Measurements from ENCODE around the gene DBN1.

DBN1 gene

GRCh38 chr5:177505075-177505474, 31.6 kb upstream of the DBN1 start:
- in situ Hi-C loops (cut with HindIII; ENCODE audit: low sequenced_read_pairs): no loop called here

GRCh38 chr5:177504086-177505056, 30.9 kb upstream of the DBN1 start:
- in situ Hi-C loops (cut with HindIII; ENCODE audit: low sequenced_read_pairs): no loop called here

DNA sequence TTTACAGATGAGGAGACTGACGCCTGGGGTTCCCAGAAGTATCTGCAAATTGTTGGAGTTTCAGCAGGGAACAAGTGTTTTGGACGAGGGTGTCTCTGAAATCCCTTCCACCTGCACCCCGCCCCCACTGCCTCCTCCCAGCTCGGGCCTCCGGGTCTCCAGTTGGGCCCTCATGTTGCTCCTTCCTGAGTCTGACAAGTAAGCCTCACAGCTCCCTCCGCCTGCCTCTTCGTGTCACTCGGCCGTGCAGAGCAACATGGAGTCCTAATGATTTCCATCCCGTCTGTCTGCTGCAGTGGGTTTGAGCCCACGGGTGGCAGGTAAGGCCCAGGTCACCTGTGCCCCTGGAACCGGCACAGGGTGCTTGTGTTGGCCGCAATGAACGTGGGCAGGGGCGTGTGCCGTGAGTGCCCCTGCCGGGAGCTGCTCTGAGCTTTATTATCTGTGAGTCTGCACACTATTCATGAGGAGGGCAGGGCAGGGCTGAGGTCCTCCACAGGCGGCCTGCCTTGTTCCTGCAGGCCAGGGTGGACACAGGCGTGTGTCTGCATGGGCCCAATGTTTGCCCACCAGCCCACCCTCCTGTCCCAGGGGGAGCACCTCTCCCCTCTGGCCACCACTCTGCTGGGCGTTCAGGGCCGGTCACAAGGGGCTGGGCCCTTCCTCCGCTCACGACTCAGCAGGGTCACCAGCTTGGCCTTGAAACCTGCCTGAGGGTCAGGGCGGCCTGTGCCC, 30.1 kb upstream of the DBN1 start:
- in situ Hi-C loops (cut with HindIII; ENCODE audit: low sequenced_read_pairs): no loop called here

DNA sequence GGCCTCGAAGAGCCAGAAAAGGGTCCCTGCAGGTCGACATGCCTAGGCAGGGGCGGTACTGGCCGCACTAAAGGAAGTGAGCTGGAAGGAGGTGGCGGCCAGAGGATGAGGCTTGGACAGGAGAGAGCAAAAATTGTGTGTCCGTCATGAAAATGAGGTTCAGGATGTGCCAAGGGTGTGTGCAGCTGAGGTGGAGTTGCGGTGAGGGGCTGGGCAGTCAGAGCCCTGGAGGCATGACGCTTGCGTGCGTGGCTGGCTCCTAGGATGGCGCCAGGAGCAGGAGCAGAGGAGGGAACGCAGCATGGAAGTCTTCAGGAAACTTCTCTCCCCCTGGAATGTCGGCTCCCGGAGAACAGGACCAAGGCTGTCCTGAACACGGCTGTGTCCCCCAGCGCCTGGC, 29.5 kb upstream of the DBN1 start:
- in situ Hi-C loops (cut with HindIII; ENCODE audit: low sequenced_read_pairs): no loop called here

- in situ Hi-C loops (cut with HindIII; ENCODE audit: low sequenced_read_pairs): no loop called here
Observed at GRCh38 chr5:177501874-177502678, 28.6 kb upstream of the DBN1 start.

GRCh38 chr5:177500685-177501522, 27.5 kb upstream of the DBN1 start:
- in situ Hi-C loops (cut with HindIII; ENCODE audit: low sequenced_read_pairs): no loop called here

DNA sequence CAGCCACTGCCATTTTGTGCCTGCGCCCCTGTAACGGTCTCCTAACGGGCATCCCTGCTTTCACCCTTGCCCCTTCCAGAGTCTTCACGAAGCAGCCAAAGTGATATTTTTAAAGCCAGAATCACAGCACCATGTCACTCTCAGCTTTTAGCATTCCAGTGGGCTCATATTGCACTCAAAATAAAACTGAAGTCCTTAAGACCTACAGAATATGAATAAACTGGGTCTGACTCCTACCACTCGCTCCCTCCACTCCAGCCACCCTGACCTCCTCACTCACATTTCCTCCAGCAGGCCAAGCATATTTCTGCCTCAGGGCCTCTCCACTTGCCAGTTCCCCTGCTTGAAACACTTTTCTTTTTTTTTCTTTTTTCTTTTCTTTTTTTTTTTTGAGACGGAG, 26.4 kb upstream of the DBN1 start:
- in situ Hi-C loops (cut with HindIII; ENCODE audit: low sequenced_read_pairs): no loop called here

DNA sequence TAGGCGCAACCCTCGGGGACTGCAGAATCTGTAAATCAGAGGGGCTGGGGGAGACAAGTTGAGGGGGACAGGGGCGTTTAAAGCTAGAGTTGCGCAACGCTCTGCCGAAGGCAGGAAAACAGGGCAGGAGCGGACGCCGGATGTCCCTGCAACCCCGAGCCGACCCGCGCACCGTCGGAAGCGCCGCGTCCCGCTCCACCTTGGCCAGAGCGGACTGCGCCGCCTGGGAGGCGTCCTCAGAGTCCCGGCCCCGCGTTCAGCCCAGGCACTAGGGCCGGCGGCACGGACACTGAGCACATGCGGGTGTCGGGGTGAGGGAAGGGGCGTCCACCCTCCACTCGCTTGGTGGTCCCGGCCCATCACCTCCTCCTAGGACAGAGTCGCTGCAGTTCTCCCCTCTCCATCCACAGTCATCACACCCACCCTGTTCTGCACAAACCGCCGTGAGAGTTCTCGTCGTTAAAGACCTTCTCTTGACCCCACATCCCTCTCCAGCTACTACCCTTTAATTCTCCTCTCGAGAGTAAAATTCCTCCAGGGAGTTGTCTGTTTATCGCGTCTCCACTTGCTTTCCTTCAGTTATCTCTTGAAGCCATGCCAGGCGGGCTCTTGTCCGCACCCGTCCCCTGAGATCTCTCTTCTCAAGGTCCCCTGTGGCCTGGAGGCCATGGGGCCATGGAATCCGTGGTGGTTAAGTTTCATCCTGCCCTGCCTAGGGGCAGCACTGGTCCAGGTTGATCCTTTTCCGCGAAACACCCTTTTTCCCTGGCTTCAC, 24.8 kb upstream of the DBN1 start:
- in situ Hi-C loops (cut with HindIII; ENCODE audit: low sequenced_read_pairs): no loop called here

- in situ Hi-C loops (cut with HindIII; ENCODE audit: low sequenced_read_pairs): no loop called here
Observed at GRCh38 chr5:177497292-177498012, 24.0 kb upstream of the DBN1 start, which contains the start of gene PDLIM7. Gene PDLIM7 (minus strand): TSS chr5:177497604. CDS start chr5:177496512, 1,092 bp downstream.

DNA sequence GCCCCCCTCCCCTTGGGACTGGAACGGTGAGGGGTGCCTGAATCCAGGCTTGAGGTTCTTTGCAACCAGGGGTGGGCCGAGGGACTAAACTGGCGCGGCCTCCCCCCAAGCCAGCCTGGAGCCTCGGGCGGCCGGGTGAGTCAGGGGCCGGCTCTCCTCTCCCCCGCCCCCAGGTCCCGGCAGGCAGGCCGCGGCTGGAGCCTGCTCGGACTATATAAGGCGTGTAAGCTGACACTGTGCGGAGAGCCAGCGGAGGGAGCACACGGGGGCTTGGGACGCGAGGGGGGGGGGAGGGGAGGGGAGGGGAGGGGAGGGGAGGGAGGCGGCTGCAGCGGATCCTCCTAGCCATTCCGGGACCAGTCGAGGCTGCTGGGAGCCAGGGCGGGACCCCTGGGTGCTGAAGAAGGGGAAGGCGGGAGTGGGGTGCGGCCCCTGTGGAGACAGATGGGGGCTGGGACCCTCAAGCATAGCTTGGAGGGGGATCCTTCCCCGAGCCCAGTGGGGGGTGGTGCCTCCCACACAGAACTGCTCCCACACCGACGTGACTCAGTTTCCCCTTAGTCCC, 23.4 kb upstream of the DBN1 start:
- in situ Hi-C loops (cut with HindIII; ENCODE audit: low sequenced_read_pairs): no loop called here

DNA sequence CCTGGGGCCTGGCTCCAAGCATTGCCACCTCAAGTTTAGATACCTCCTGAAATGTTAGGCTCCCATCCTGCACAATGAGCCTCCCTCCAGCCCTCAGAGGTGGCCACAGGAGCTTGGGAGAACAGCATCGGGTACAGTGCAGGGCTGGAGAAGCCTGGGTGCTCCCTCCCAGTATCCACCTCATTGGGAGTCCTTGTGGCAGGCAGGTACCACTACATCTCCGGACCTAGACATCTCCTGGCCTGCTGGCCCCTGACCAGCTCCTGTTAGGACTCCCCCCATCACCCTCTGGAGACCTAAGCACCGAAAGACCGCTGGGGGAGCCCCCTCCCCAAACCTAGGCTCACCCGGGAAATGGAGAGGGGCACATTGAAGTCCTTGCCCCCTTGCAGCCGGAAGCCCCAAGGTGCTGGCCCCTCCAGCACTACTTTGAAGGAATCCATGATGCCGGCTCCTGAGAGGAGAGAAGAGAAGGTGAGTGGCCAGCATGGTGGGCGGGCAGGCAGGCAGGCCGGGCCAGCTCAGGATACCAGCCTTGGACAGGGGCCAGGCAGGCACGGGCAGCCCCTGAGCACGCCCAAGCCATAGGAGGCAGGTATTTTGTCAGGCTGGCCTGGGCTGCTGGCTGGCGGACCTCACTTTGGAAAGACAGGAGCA, 22.8 kb upstream of the DBN1 start:
- in situ Hi-C loops (cut with HindIII; ENCODE audit: low sequenced_read_pairs): no loop called here

GRCh38 chr5:177495243-177496060, 22.0 kb upstream of the DBN1 start:
- in situ Hi-C loops (cut with HindIII; ENCODE audit: low sequenced_read_pairs): no loop called here

- in situ Hi-C loops (cut with HindIII; ENCODE audit: low sequenced_read_pairs): no loop called here
Observed at GRCh38 chr5:177494346-177495195, 21.1 kb upstream of the DBN1 start.

DNA sequence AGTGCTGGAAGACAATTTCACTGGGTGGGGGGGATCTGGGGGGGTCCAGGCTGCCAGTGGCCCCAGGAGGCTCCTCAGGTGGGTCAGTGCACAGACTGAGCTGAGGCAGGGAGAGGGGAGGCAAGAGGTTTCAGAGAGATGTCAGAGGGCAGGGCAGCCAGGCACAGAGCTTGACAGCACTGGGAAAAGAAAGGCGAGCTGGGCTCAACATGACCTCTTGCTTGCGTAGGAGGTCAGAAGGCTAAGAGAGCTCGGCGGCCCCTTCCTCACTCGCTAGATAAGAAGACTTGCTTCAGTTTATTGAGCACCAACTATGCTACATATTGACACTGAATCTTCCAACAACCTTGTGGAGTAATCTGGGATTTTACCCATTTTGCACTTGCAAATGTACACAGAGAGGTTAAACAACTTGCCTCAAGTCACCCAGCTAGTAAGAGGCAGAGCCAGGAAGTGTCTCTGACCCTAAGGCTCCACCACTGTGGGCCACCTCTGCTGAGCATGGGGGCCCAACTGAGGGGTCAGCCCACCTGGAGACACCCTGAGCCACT, 20.4 kb upstream of the DBN1 start:
- in situ Hi-C loops (cut with HindIII; ENCODE audit: low sequenced_read_pairs): no loop called here

- in situ Hi-C loops (cut with HindIII; ENCODE audit: low sequenced_read_pairs): no loop called here
Observed at GRCh38 chr5:177492841-177493240, 19.4 kb upstream of the DBN1 start.

Data from DLD1 (cell line).